ENCODE results near the gene SLC16A12. TPM values are rescaled to one million over a fixed set of nuclear protein-coding genes. Genes with fewer than 3 reads are reported as not detected.

Gene SLC16A12, protein sequence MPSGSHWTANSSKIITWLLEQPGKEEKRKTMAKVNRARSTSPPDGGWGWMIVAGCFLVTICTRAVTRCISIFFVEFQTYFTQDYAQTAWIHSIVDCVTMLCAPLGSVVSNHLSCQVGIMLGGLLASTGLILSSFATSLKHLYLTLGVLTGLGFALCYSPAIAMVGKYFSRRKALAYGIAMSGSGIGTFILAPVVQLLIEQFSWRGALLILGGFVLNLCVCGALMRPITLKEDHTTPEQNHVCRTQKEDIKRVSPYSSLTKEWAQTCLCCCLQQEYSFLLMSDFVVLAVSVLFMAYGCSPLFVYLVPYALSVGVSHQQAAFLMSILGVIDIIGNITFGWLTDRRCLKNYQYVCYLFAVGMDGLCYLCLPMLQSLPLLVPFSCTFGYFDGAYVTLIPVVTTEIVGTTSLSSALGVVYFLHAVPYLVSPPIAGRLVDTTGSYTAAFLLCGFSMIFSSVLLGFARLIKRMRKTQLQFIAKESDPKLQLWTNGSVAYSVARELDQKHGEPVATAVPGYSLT
- polyA plus RNA-seq (2012; ENCODE audit: insufficient read length, low read depth), result not detected

DNA sequence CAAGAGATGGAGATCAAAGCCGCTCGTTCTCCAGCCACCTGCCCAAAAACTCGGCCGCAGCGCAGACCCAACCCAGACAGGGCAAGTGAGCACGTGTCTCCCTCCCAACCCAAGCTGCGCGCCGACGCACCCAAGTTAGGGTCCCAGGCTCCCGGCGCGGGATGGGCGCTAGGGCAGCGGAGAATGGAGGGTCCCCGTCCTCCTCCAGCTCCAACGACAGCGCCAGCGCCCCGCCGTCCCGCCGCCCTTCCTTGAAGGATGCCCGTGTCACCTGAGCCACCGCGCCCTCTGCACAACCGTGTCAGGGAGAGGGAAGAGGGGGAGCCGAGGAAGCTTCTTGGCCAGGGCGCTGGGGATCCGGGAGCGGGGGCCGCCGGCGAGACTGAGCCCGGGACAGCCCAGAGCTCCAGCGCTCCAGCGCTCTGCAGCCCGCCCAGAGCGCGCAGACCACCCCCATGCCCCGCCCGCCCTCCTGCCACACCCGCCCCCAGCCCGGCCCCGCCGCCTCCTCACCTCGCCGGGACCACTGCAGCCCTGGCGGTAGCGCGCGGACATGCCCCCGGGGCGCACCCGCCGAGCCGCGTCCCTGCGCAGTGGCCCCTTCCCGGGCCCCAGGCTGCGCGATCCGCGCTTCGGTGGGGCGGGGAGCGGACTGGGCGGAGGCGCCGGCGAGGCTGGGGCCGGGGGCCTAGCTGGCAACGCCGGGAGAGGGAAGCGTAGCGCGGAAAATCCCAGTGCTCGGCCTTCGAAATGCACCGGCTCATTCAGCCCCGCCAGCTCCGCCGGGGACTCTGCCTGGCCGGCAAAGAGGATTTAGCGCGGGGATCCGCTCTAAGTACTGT lies at the start of gene SLC16A12:
Gene SLC16A12, minus strand, starts transcription at position 424 of the 842 bp plus-strand sequence. CDS start 73,016 bp downstream, outside the sequence.
- TF ChIP-seq TAF1 (IDR thresholded peaks at IDR 0.05; ENCODE audit: borderline replicate concordance, insufficient read depth, low read length) (no peak), FOXP2 (optimal IDR thresholded peaks at IDR 0.05; ENCODE audit: borderline replicate concordance, extremely low read depth, extremely low read length, insufficient read depth) (no peak), SIN3A (IDR thresholded peaks at IDR 0.05; ENCODE audit: borderline replicate concordance, insufficient read depth, low read length) (no peak), POLR2AphosphoS5 (IDR thresholded peaks at IDR 0.05; ENCODE audit: low read depth, low read length) (no peak)
- TF ChIP-seq, protein P1, sequence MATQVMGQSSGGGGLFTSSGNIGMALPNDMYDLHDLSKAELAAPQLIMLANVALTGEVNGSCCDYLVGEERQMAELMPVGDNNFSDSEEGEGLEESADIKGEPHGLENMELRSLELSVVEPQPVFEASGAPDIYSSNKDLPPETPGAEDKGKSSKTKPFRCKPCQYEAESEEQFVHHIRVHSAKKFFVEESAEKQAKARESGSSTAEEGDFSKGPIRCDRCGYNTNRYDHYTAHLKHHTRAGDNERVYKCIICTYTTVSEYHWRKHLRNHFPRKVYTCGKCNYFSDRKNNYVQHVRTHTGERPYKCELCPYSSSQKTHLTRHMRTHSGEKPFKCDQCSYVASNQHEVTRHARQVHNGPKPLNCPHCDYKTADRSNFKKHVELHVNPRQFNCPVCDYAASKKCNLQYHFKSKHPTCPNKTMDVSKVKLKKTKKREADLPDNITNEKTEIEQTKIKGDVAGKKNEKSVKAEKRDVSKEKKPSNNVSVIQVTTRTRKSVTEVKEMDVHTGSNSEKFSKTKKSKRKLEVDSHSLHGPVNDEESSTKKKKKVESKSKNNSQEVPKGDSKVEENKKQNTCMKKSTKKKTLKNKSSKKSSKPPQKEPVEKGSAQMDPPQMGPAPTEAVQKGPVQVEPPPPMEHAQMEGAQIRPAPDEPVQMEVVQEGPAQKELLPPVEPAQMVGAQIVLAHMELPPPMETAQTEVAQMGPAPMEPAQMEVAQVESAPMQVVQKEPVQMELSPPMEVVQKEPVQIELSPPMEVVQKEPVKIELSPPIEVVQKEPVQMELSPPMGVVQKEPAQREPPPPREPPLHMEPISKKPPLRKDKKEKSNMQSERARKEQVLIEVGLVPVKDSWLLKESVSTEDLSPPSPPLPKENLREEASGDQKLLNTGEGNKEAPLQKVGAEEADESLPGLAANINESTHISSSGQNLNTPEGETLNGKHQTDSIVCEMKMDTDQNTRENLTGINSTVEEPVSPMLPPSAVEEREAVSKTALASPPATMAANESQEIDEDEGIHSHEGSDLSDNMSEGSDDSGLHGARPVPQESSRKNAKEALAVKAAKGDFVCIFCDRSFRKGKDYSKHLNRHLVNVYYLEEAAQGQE (IDR thresholded peaks at IDR 0.05; ENCODE audit: insufficient read depth in 1 of 2, low read depth in 2 of 2, low read length in 2 of 2), result no peak

DNA sequence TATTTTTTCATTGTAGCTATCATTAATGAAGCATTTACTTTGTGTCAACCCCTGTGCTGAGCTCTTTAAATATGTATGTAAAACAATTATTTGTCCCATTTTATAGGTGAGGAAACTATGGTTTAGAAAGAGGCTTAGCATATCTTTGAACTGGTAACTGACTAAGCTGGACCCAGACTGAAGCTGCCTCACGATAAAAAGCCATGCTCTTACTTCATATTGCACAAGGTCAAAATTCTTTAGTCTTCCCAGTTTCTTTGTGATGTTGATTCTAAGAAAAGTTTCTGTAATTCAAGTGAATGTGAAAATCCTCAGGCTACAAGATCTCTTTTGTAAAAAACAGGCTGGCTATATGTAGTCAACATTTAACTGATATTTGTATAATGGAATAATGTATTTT lies 46.6 kb upstream of the SLC16A12 start:
- TF ChIP-seq FOXP2 (optimal IDR thresholded peaks at IDR 0.05; ENCODE audit: borderline replicate concordance, extremely low read depth, extremely low read length, insufficient read depth) (no peak), POLR2AphosphoS5 (IDR thresholded peaks at IDR 0.05; ENCODE audit: low read depth, low read length) (no peak), TAF1 (IDR thresholded peaks at IDR 0.05; ENCODE audit: borderline replicate concordance, insufficient read depth, low read length) (no peak), SIN3A (IDR thresholded peaks at IDR 0.05; ENCODE audit: borderline replicate concordance, insufficient read depth, low read length) (no peak)
- TF ChIP-seq, protein P1 (IDR thresholded peaks at IDR 0.05; ENCODE audit: insufficient read depth in 1 of 2, low read depth in 2 of 2, low read length in 2 of 2), result no peak

DNA sequence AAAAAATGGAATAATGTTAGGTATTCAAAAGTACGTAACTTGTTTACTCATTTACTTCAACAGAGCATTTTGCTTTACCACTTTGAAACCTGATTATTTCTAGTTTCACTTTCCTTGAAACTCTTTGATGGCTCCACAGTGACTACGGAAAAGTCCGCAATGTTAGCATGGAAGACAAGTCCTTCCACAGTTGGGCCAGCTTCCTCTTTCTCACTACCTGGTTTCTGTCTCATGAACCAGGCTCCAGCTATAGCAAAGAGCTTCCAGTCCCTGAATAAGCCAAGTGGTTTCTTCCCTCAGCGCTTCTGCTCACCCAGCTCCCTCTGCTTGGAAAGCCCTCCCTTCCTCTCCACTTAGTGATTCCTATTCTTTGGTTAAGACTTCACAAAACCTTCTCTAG lies 44.8 kb upstream of the SLC16A12 start:
- TF ChIP-seq, protein P1 (IDR thresholded peaks at IDR 0.05; ENCODE audit: insufficient read depth in 1 of 2, low read depth in 2 of 2, low read length in 2 of 2), result no peak
- TF ChIP-seq TAF1 (IDR thresholded peaks at IDR 0.05; ENCODE audit: borderline replicate concordance, insufficient read depth, low read length), result no peak
- no peak for TF ChIP-seq SIN3A (IDR thresholded peaks at IDR 0.05; ENCODE audit: borderline replicate concordance, insufficient read depth, low read length)
- no peak for TF ChIP-seq POLR2AphosphoS5 (IDR thresholded peaks at IDR 0.05; ENCODE audit: low read depth, low read length)

DNA sequence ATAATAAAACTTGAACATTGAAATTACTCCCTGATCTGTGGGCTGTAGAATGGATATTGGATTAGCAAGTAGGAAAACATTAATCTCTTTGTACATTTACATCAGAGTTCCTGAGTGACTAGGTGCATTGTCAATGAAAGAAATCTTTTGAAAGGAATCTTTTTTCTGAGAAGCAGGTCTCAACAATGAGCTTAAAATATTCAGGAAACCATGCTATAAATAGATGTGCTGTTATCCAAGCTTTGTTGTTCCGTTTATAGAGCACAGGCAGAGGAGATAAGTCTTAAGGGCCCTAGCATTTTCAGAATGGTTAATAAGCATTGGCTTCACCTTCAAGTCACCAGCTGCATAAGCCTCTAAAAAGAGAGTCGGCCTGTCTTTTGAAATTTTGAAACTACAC lies 41.3 kb upstream of the SLC16A12 start:
- TF ChIP-seq TAF1 (IDR thresholded peaks at IDR 0.05; ENCODE audit: borderline replicate concordance, insufficient read depth, low read length), result no peak
- TF ChIP-seq POLR2AphosphoS5 (IDR thresholded peaks at IDR 0.05; ENCODE audit: low read depth, low read length), result no peak
- no peak for TF ChIP-seq SIN3A (IDR thresholded peaks at IDR 0.05; ENCODE audit: borderline replicate concordance, insufficient read depth, low read length)
- TF ChIP-seq, protein P1 (IDR thresholded peaks at IDR 0.05; ENCODE audit: insufficient read depth in 1 of 2, low read depth in 2 of 2, low read length in 2 of 2), result no peak
- no peak for TF ChIP-seq FOXP2 (optimal IDR thresholded peaks at IDR 0.05; ENCODE audit: borderline replicate concordance, extremely low read depth, extremely low read length, insufficient read depth)

Measured in PFSK-1 (cell line).